Mesendoderm (in vitro differentiated cells): ENCODE results near the gene OXER1.

ENCODE experiments used
- DNase-seq: peaks from one replicate; pipeline ENCODE4 v3.0.0; 2013
- H2AK5ac ChIP-seq: 2 replicates; pipeline ENCODE4 v1.6.1; 2013; ENCODE audit warnings: low read length, inconsistent platforms
- H2BK120ac ChIP-seq: 2 replicates; pipeline ENCODE4 v1.6.1; 2013; ENCODE audit warnings: low read depth, mild to moderate bottlenecking, low read length, moderate library complexity, mixed read lengths
- H2BK15ac ChIP-seq: replicated peaks from 2 replicates; pipeline ENCODE4 v1.6.1; 2013; ENCODE audit warnings: low read depth, mild to moderate bottlenecking, moderate library complexity
- H2BK5ac ChIP-seq: 2 replicates; pipeline ENCODE4 v1.6.1; 2013; ENCODE audit warnings: low read length, inconsistent platforms
- H3K18ac ChIP-seq: 2 replicates; pipeline ENCODE4 v1.6.1; 2013; ENCODE audit warnings: mild to moderate bottlenecking, low read length, mixed read lengths
- H3K23ac ChIP-seq: one replicate; pipeline ENCODE4 v1.6.1; 2013; ENCODE audit warnings: low read length
- H3K27ac ChIP-seq: 2 replicates; pipeline ENCODE4 v1.5.1; 2013; ENCODE audit warnings: low read depth, mild to moderate bottlenecking, inconsistent platforms, low read length, moderate library complexity
- H3K27me3 ChIP-seq: 2 replicates; pipeline ENCODE4 v1.6.1; 2013; ENCODE audit warnings: low read length, control low read depth, mild to moderate bottlenecking, inconsistent platforms; ENCODE audit not compliant: insufficient read depth, poor library complexity
- H3K36me3 ChIP-seq: 2 replicates; pipeline ENCODE4 v1.6.1; 2013; ENCODE audit warnings: low read length, inconsistent platforms; ENCODE audit not compliant: control insufficient read depth, insufficient read depth
- H3K4ac ChIP-seq: one replicate; pipeline ENCODE4 v1.6.1; 2013; ENCODE audit warnings: low read depth, mild to moderate bottlenecking, low read length, moderate library complexity
- H3K4me1 ChIP-seq: 2 replicates; pipeline ENCODE4 v1.6.1; 2013; ENCODE audit warnings: low read depth, low read length, inconsistent platforms; ENCODE audit not compliant: control insufficient read depth
- H3K4me2 ChIP-seq: 2 replicates; pipeline ENCODE4 v1.6.1; 2013; ENCODE audit warnings: low read length
- H3K4me3 ChIP-seq: 2 replicates; pipeline ENCODE4 v1.5.1; 2013; ENCODE audit warnings: mild to moderate bottlenecking, low read length
- H3K56ac ChIP-seq: one replicate; pipeline ENCODE4 v1.6.1; 2013; ENCODE audit warnings: low read length
- H3K79me1 ChIP-seq: 2 replicates; pipeline ENCODE4 v1.6.1; 2013; ENCODE audit warnings: low read length, inconsistent platforms
- H3K79me2 ChIP-seq: 2 replicates; pipeline ENCODE4 v1.6.1; 2013; ENCODE audit warnings: mild to moderate bottlenecking, low read length; ENCODE audit not compliant: control insufficient read depth, insufficient read depth
- H3K9ac ChIP-seq: 2 replicates; pipeline ENCODE4 v1.6.1; 2013; ENCODE audit warnings: low read length, inconsistent platforms
- H4K5ac ChIP-seq: one replicate; pipeline ENCODE4 v1.6.1; 2013; ENCODE audit warnings: low read length
- H4K8ac ChIP-seq: one replicate; pipeline ENCODE4 v1.6.1; 2013; ENCODE audit warnings: low read depth, mild to moderate bottlenecking, control low read depth, low read length, moderate library complexity
- WGBS: extraction: QIAGEN DNeasy Blood & Tissue Kit; methylation state at CpG from one replicate; pipeline ENCODE4 v1.1.7; 2013; ENCODE audit warnings: low lambda C conversion rate, missing lambda C conversion rate; ENCODE audit not compliant: insufficient coverage; ENCODE audit errors: extremely low coverage; 5-methylcytosine and 5-hydroxymethylcytosine counted together

Gene OXER1

GRCh38 chr2:42722320-42723190 lies 41.4 kb downstream of the OXER1 start:
- Histone ChIP-seq H3K79me1 (no peaks in the 10 kb centered on the region), H3K79me2 (no peaks in the 10 kb centered on the region), H2AK5ac (no peak overlapping the region), H2BK5ac (no peak overlapping the region), H3K36me3 (no peaks in the 10 kb centered on the region), H3K9ac (no peak overlapping the region), H3K4ac (no peak overlapping the region), H4K5ac (no peak overlapping the region), H3K56ac (peak overlapping the region; percentile 26), H3K4me1 (peaks cover 5% of the 10 kb centered on the region), H3K4me2 (no peak overlapping the region), H2BK120ac (no peak overlapping the region), H3K18ac (peak overlapping the region; percentile 64), H3K23ac (no peak overlapping the region), H4K8ac (no peak overlapping the region), H2BK15ac (no peak overlapping the region), H3K4me3 (no peak overlapping the region), H3K27me3 (no peaks in the 10 kb centered on the region), H3K27ac (no peak overlapping the region)
- no CpG with 5 or more reads among the region's 7 CpGs for WGBS
- DNase-seq = peak; percentile 94

- no peak overlapping the region for H2AK5ac ChIP-seq
- H3K4me2 ChIP-seq = no peak overlapping the region
- peaks cover 5% of the 10 kb centered on the region for H3K4me1 ChIP-seq
- H3K56ac ChIP-seq = no peak overlapping the region
- whole genome bisulfite sequencing = no CpG with 5 or more reads among the region's 2 CpGs
- no peak overlapping the region for H3K4me3 ChIP-seq
- H3K27me3 ChIP-seq = no peaks in the 10 kb centered on the region
- no peaks in the 10 kb centered on the region for H3K36me3 ChIP-seq
- DNase-seq = no peak
- H3K9ac ChIP-seq = no peak overlapping the region
- H2BK15ac ChIP-seq = no peak overlapping the region
- H3K23ac ChIP-seq = no peak overlapping the region
- H2BK5ac ChIP-seq = no peak overlapping the region
- no peaks in the 10 kb centered on the region for H3K79me2 ChIP-seq
- H3K18ac ChIP-seq = peak overlapping the region; percentile 64
- no peak overlapping the region for H4K5ac ChIP-seq
- H2BK120ac ChIP-seq = no peak overlapping the region
- H3K4ac ChIP-seq = no peak overlapping the region
- no peak overlapping the region for H3K27ac ChIP-seq
- H4K8ac ChIP-seq = no peak overlapping the region
- H3K79me1 ChIP-seq = no peaks in the 10 kb centered on the region
These were observed 42.0 kb downstream of the OXER1 start for GRCh38 chr2:42721898-42722297.

- peaks cover 2% of the 10 kb centered on the region for H3K4me1 ChIP-seq
- no peak overlapping the region for H2BK120ac ChIP-seq
- H3K4me2 ChIP-seq = no peak overlapping the region
- H3K23ac ChIP-seq = no peak overlapping the region
- no peak overlapping the region for H3K4me3 ChIP-seq
- H3K36me3 ChIP-seq = no peaks in the 10 kb centered on the region
- H2BK5ac ChIP-seq = no peak overlapping the region
- no peaks in the 10 kb centered on the region for H3K27me3 ChIP-seq
- no peak overlapping the region for H4K8ac ChIP-seq
- no peaks in the 10 kb centered on the region for H3K79me2 ChIP-seq
- no peak overlapping the region for H3K9ac ChIP-seq
- no CpG with 5 or more reads among the region's 7 CpGs for WGBS
- H3K56ac ChIP-seq = no peak overlapping the region
- H4K5ac ChIP-seq = no peak overlapping the region
- no peak overlapping the region for H3K18ac ChIP-seq
- no peaks in the 10 kb centered on the region for H3K79me1 ChIP-seq
- H2AK5ac ChIP-seq = no peak overlapping the region
- no peak overlapping the region for H3K4ac ChIP-seq
- no peak for DNase-seq
- H3K27ac ChIP-seq = no peak overlapping the region
- no peak overlapping the region for H2BK15ac ChIP-seq
These were observed 49.2 kb downstream of the OXER1 start for GRCh38 chr2:42714686-42715085.

- Histone ChIP-seq H3K79me1 (no peaks in the 10 kb centered on the region), H2AK5ac (no peak overlapping the region), H3K27me3 (no peaks in the 10 kb centered on the region), H3K79me2 (no peaks in the 10 kb centered on the region), H3K4me1 (peaks cover 2% of the 10 kb centered on the region), H4K5ac (no peak overlapping the region), H3K27ac (no peak overlapping the region), H3K4me3 (no peak overlapping the region), H2BK120ac (no peak overlapping the region), H3K4ac (no peak overlapping the region), H3K4me2 (no peak overlapping the region), H3K56ac (no peak overlapping the region), H4K8ac (no peak overlapping the region), H2BK5ac (no peak overlapping the region), H3K9ac (no peak overlapping the region), H3K23ac (no peak overlapping the region), H3K36me3 (no peaks in the 10 kb centered on the region), H2BK15ac (no peak overlapping the region), H3K18ac (no peak overlapping the region)
- WGBS = no CpG with 5 or more reads among the region's 4 CpGs
- no peak for DNase-seq
These were observed 50.0 kb downstream of the OXER1 start for GRCh38 chr2:42713920-42714319.

GRCh38 chr2:42712934-42713333 lies 51.0 kb downstream of the OXER1 start:
- no peak overlapping the region for H2BK15ac ChIP-seq
- no peak overlapping the region for H3K9ac ChIP-seq
- no peak overlapping the region for H2BK5ac ChIP-seq
- no peak overlapping the region for H3K56ac ChIP-seq
- peaks cover 2% of the 10 kb centered on the region for H3K36me3 ChIP-seq
- H4K8ac ChIP-seq = no peak overlapping the region
- WGBS = no CpG with 5 or more reads among the region's 2 CpGs
- H3K79me2 ChIP-seq = no peaks in the 10 kb centered on the region
- H3K4me2 ChIP-seq = no peak overlapping the region
- no peak overlapping the region for H3K23ac ChIP-seq
- no peak overlapping the region for H2AK5ac ChIP-seq
- H4K5ac ChIP-seq = no peak overlapping the region
- DNase-seq = peak; percentile 84
- no peak overlapping the region for H2BK120ac ChIP-seq
- H3K79me1 ChIP-seq = no peaks in the 10 kb centered on the region
- H3K27ac ChIP-seq = no peak overlapping the region
- H3K18ac ChIP-seq = no peak overlapping the region
- H3K4ac ChIP-seq = no peak overlapping the region
- H3K27me3 ChIP-seq = no peaks in the 10 kb centered on the region
- H3K4me3 ChIP-seq = no peak overlapping the region
- peaks cover 2% of the 10 kb centered on the region for H3K4me1 ChIP-seq
